Ishikawa (cell line): ENCODE measurements around the gene C11orf54.

ENCODE experiments used
- CEBPB ChIP-seq: IDR thresholded peaks from 2 replicates; pipeline ENCODE4 v1.6.1; 2012
- EGR1 ChIP-seq: IDR thresholded peaks from 2 replicates; pipeline ENCODE4 v1.6.1; 2012
- FOXM1 ChIP-seq: IDR thresholded peaks from 2 replicates; pipeline ENCODE4 v1.6.1; 2012; ENCODE audit warnings: low read depth, borderline replicate concordance
- NFIC ChIP-seq: IDR thresholded peaks from 2 replicates; pipeline ENCODE4 v1.6.1; 2012
- TAF1 ChIP-seq: IDR thresholded peaks from 2 replicates; pipeline ENCODE4 v1.6.1; 2012; ENCODE audit warnings: low read depth, mild to moderate bottlenecking
- TEAD4 ChIP-seq: IDR thresholded peaks from 2 replicates; pipeline ENCODE4 v1.6.1; 2012
- YY1 ChIP-seq: IDR thresholded peaks from 2 replicates; pipeline ENCODE4 v1.6.1; 2012; ENCODE audit warnings: low read depth
- TF ChIP-seq, protein P1 (sequence below): IDR thresholded peaks from 2 replicates; pipeline ENCODE4 v1.6.1; 2012; ENCODE audit warnings: low read depth, mild to moderate bottlenecking

DNA sequence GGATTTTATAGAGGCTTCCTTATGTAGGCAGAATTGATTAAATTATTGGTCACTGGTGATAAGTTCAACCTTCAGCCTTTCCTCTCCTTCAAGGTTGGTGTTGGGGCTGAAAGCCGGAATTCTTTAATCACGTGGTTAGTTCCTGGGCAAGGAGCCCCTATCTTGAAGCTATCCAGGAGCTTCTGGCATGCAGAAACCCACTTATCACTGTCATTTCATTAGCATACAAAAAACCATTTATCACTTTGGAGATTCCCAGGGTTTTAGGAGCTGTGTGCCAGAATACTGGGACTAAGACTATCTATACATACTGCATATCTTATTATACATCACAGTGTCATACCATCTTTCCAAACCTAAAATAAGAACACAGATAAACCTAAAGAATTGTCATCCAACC lies 24.1 kb downstream of the C11orf54 start:
- no peak for TF ChIP-seq TEAD4
- TF ChIP-seq NFIC = no peak
- no peak for TF ChIP-seq CEBPB
- no peak for TF ChIP-seq TAF1
- TF ChIP-seq YY1 = no peak
- TF ChIP-seq, protein P1, sequence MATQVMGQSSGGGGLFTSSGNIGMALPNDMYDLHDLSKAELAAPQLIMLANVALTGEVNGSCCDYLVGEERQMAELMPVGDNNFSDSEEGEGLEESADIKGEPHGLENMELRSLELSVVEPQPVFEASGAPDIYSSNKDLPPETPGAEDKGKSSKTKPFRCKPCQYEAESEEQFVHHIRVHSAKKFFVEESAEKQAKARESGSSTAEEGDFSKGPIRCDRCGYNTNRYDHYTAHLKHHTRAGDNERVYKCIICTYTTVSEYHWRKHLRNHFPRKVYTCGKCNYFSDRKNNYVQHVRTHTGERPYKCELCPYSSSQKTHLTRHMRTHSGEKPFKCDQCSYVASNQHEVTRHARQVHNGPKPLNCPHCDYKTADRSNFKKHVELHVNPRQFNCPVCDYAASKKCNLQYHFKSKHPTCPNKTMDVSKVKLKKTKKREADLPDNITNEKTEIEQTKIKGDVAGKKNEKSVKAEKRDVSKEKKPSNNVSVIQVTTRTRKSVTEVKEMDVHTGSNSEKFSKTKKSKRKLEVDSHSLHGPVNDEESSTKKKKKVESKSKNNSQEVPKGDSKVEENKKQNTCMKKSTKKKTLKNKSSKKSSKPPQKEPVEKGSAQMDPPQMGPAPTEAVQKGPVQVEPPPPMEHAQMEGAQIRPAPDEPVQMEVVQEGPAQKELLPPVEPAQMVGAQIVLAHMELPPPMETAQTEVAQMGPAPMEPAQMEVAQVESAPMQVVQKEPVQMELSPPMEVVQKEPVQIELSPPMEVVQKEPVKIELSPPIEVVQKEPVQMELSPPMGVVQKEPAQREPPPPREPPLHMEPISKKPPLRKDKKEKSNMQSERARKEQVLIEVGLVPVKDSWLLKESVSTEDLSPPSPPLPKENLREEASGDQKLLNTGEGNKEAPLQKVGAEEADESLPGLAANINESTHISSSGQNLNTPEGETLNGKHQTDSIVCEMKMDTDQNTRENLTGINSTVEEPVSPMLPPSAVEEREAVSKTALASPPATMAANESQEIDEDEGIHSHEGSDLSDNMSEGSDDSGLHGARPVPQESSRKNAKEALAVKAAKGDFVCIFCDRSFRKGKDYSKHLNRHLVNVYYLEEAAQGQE = no peak
- no peak for TF ChIP-seq EGR1
- no peak for TF ChIP-seq FOXM1
